Endothelial cell (in vitro differentiated cells): ENCODE data around the gene CTNNA3. TPM values are rescaled to one million over a fixed set of nuclear protein-coding genes. Genes with fewer than 3 reads are reported as not detected.

ENCODE experiments used
- DNase-seq: peaks from one replicate; pipeline ENCODE4 v3.0.0; 2021; ENCODE audit warnings: low spot score
- H3K27ac Mint-ChIP-seq: one replicate; pipeline ENCODE4 v1.8.0; 2021; ENCODE audit warnings: mixed read lengths, inconsistent platforms; ENCODE audit not compliant: unreplicated experiment
- H3K27me3 Mint-ChIP-seq: one replicate; pipeline ENCODE4 v1.8.0; 2021; ENCODE audit warnings: mild to moderate bottlenecking, moderate library complexity, mixed read lengths, inconsistent platforms; ENCODE audit not compliant: unreplicated experiment
- H3K36me3 Mint-ChIP-seq: one replicate; pipeline ENCODE4 v1.8.0; 2021; ENCODE audit warnings: mild to moderate bottlenecking, low read depth, mixed read lengths, inconsistent platforms; ENCODE audit not compliant: unreplicated experiment
- H3K4me1 Mint-ChIP-seq: one replicate; pipeline ENCODE4 v1.8.0; 2021; ENCODE audit warnings: mild to moderate bottlenecking, mixed read lengths, inconsistent platforms; ENCODE audit not compliant: unreplicated experiment
- H3K4me3 Mint-ChIP-seq: one replicate; pipeline ENCODE4 v1.8.0; 2021; ENCODE audit warnings: mild to moderate bottlenecking, mixed read lengths, inconsistent platforms; ENCODE audit not compliant: unreplicated experiment
- H3K9me3 Mint-ChIP-seq: one replicate; pipeline ENCODE4 v1.8.0; 2021; ENCODE audit warnings: mixed read lengths, inconsistent platforms; ENCODE audit not compliant: unreplicated experiment
- total RNA-seq: library from RNA; stranded (reverse); fragmentation: NEBNext Ultra II Directional; extraction: Animal tissue kit (Norgen Biotek cat#: 25700); gene quantifications from one replicate; pipeline ENCODE4 v1.2.1, GENCODE V29; 2021; ENCODE audit not compliant: unreplicated experiment
- TF ChIP-seq, protein P1 (sequence below): fragments of 200-600 bp; sonication (generic); IDR thresholded peaks from one replicate; pipeline ENCODE4 v1.5.0; 2021; ENCODE audit warnings: antibody characterized with exemption; ENCODE audit not compliant: unreplicated experiment

The CTNNA3 gene
- total RNA-seq, 1 donor from 2014 or later: 2.3 TPM

DNA sequence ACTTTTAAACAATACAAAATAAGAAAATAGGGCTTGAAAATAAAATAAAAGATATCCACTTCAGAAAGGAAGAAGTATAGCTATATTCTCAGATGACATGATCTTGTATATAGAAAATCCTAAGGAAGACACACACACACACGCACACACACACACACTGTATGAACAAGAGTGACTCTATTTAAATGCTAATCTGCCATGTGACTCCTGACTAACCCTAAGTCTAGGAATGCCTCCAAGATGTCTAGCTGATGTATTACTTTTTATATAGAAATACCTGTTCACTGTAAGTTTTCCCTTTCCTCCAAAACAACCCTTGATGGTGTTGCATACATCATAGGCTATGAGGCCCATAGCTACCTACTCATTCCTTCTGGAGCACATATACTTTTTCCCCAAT, 943.3 kb downstream of the CTNNA3 start:
- Mint-ChIP-seq H3K36me3 (no peaks in the 10 kb centered on the region), H3K27me3 (no peaks in the 10 kb centered on the region), H3K4me1 (peaks cover 16% of the 10 kb centered on the region), H3K9me3 (no peaks in the 10 kb centered on the region), H3K27ac (no peak overlapping the region), H3K4me3 (no peak overlapping the region)
- DNase-seq: no peak
- TF ChIP-seq, protein P1, sequence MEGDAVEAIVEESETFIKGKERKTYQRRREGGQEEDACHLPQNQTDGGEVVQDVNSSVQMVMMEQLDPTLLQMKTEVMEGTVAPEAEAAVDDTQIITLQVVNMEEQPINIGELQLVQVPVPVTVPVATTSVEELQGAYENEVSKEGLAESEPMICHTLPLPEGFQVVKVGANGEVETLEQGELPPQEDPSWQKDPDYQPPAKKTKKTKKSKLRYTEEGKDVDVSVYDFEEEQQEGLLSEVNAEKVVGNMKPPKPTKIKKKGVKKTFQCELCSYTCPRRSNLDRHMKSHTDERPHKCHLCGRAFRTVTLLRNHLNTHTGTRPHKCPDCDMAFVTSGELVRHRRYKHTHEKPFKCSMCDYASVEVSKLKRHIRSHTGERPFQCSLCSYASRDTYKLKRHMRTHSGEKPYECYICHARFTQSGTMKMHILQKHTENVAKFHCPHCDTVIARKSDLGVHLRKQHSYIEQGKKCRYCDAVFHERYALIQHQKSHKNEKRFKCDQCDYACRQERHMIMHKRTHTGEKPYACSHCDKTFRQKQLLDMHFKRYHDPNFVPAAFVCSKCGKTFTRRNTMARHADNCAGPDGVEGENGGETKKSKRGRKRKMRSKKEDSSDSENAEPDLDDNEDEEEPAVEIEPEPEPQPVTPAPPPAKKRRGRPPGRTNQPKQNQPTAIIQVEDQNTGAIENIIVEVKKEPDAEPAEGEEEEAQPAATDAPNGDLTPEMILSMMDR: no peak

DNA sequence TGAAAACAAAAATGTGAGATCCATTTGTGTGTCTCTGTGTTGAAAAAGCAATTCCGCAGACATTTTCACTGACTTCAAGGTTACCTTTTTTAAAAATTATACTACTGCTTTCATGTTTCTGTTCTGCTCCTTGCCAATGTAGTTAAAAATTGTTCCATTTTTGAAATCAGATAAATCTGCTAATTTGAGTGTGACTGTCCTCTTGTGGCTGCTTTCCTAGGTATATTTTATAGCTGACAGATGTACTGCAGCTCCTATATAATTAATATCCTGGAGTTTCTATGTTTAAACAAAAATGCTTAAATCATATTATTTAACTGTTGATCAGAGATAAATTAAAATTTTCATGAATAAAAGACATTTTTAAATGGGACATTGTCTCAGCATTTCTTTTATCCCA, 947.8 kb downstream of the CTNNA3 start:
- Mint-ChIP-seq H3K4me3 (no peak overlapping the region), H3K4me1 (no peaks in the 10 kb centered on the region), H3K27ac (no peak overlapping the region), H3K9me3 (no peaks in the 10 kb centered on the region), H3K27me3 (no peaks in the 10 kb centered on the region), H3K36me3 (no peaks in the 10 kb centered on the region)
- DNase-seq: no peak
- TF ChIP-seq, protein P1: no peak

DNA sequence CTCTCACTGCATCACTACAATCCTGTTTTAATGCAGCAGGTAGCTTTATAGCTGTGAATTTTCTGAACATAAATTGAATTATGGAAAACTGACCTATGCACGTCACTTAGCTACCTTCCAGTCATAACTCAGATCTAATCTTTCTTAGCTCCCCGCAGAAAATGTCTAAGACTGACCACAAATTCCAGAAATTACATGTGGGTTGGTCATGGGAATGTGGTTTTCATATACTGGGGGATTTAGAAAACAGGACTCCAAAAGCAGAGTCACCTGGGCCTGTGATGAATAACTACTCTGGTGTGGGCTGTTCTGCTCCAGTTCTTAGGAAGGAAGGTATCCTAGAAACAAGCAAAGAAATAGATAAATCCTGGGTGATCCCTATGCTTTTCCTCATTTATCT, 948.5 kb downstream of the CTNNA3 start:
- TF ChIP-seq, protein P1: no peak
- no peak overlapping the region for H3K4me3 Mint-ChIP-seq
- no peaks in the 10 kb centered on the region for H3K4me1 Mint-ChIP-seq
- no peaks in the 10 kb centered on the region for H3K27me3 Mint-ChIP-seq
- H3K9me3 Mint-ChIP-seq: no peaks in the 10 kb centered on the region
- DNase-seq: no peak
- no peaks in the 10 kb centered on the region for H3K36me3 Mint-ChIP-seq
- no peak overlapping the region for H3K27ac Mint-ChIP-seq

DNA sequence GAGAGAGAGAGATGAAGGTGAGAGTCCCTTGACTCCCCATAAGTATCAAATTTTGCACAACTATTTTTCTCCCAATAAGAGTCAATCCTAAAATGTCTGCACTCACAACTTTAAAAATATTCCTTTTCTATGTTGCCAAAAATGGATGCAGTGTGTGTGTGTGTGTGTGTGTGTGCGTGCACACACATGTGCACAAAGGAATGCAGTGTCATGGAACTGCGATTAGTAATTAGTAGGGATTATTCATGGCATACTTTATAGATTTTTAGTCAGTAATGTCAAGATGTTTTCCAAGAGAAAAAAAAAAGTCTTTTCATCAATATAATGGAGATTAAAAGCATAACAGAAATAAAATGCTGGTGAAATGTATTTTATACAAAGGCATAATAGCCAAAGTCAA, 949.3 kb downstream of the CTNNA3 start:
- H3K27me3 Mint-ChIP-seq: no peaks in the 10 kb centered on the region

DNA sequence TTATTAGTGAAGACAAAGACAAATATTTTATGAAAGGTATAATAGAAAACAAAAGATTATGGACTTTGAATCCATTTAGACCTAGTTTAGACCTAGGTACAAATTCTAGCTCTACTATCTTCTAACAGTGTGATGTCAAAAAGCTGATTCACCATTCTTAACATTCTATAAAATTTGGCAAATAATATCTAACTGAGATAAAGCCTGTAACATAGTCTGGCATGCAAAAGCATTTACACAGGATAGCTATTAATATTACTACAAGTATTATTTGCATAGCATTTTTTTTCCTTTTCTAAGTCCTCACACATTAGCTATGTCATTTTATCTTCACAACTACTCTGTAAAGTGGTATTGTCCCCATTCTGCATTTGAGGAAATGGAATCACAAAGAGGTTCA, 949.7 kb downstream of the CTNNA3 start:
- H3K27ac Mint-ChIP-seq: no peak overlapping the region
- no peaks in the 10 kb centered on the region for H3K36me3 Mint-ChIP-seq
- no peaks in the 10 kb centered on the region for H3K27me3 Mint-ChIP-seq
- TF ChIP-seq, protein P1: no peak
- no peak overlapping the region for H3K4me3 Mint-ChIP-seq
- H3K9me3 Mint-ChIP-seq: no peaks in the 10 kb centered on the region
- no peaks in the 10 kb centered on the region for H3K4me1 Mint-ChIP-seq
- no peak for DNase-seq

More for the DNA sequence above, 949.3 kb downstream of the CTNNA3 start:
- Mint-ChIP-seq H3K4me1 (no peaks in the 10 kb centered on the region), H3K36me3 (no peaks in the 10 kb centered on the region), H3K4me3 (no peak overlapping the region), H3K9me3 (no peaks in the 10 kb centered on the region), H3K27ac (no peak overlapping the region)
- DNase-seq: no peak
- TF ChIP-seq, protein P1: no peak
